GM10266 (cell line): ENCODE measurements around the gene PKD1L1.

ENCODE experiments used
- DNase-seq: peaks from one replicate; pipeline ENCODE4 v3.0.0; 2012; ENCODE audit errors: extremely low spot score
- TF ChIP-seq, protein P1 (sequence below): IDR thresholded peaks from 2 replicates; pipeline ENCODE4 v1.5.1; 2012; ENCODE audit warnings: mild to moderate bottlenecking, low read depth; ENCODE audit not compliant: control insufficient read depth, insufficient read depth; ENCODE audit errors: missing control alignments

Gene PKD1L1

GRCh38 chr7:47748041-47748440 is 200.2 kb downstream of the PKD1L1 start:
- TF ChIP-seq, protein P1, sequence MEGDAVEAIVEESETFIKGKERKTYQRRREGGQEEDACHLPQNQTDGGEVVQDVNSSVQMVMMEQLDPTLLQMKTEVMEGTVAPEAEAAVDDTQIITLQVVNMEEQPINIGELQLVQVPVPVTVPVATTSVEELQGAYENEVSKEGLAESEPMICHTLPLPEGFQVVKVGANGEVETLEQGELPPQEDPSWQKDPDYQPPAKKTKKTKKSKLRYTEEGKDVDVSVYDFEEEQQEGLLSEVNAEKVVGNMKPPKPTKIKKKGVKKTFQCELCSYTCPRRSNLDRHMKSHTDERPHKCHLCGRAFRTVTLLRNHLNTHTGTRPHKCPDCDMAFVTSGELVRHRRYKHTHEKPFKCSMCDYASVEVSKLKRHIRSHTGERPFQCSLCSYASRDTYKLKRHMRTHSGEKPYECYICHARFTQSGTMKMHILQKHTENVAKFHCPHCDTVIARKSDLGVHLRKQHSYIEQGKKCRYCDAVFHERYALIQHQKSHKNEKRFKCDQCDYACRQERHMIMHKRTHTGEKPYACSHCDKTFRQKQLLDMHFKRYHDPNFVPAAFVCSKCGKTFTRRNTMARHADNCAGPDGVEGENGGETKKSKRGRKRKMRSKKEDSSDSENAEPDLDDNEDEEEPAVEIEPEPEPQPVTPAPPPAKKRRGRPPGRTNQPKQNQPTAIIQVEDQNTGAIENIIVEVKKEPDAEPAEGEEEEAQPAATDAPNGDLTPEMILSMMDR, result no peak
- DNase-seq, result no peak

GRCh38 chr7:47747160-47747559 is 201.1 kb downstream of the PKD1L1 start:
- no peak for DNase-seq
- TF ChIP-seq, protein P1, result no peak

GRCh38 chr7:47746468-47746867 is 201.8 kb downstream of the PKD1L1 start:
- TF ChIP-seq, protein P1, result no peak
- DNase-seq, result no peak

GRCh38 chr7:47744883-47745282 is 203.4 kb downstream of the PKD1L1 start:
- no peak for DNase-seq
- TF ChIP-seq, protein P1, result no peak

DNA sequence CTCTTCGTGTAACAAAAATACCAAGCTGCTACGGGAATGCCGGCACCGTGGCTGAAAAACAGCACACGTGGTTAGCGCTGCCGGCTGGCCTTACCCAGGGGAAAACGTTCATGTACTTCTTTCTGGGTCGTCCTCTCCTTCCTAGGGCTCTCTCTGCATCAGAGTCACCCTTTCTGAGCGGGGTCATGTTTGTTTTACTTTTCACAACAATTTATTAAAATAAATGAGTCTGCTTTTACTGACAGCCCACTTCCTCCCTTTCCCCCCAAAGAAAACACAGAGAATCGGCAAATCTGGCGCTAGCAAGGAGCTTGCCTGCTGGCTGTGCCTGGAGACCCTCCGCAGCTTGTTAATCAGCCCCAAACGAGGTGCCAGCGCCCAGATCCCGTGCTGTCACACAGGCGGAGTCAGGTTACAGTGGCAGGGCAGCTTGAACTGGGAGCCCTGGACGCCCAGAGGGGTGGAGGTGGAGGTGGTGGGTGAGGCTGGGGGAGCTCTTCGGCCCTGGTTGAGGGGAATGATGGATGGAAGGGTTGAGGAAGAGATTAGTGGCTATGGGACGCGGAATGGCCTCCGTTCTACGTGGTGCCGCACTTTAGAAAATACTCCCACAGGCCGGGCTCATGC is 204.2 kb downstream of the PKD1L1 start:
- TF ChIP-seq, protein P1, result no peak
- DNase-seq, result no peak

DNA sequence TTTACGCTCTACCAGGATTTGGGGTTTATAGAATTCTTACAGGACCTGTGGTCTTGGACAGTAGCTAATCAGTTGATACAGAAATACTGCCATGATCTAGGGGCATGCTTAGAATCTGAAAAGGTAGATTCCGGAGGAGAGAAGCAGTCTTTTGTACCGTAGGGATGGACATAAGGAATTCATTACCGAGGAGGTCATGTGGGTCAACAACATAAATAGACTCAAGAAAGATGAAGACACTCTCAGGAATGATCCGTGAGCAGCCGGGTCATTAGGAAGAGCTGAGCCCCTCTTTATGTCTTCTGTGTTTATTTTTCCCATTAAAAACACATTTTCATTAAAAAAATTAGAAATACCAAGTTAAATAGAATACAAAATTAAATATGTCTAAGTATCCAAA is 206.3 kb downstream of the PKD1L1 start:
- TF ChIP-seq, protein P1, result no peak
- DNase-seq, result no peak

DNA sequence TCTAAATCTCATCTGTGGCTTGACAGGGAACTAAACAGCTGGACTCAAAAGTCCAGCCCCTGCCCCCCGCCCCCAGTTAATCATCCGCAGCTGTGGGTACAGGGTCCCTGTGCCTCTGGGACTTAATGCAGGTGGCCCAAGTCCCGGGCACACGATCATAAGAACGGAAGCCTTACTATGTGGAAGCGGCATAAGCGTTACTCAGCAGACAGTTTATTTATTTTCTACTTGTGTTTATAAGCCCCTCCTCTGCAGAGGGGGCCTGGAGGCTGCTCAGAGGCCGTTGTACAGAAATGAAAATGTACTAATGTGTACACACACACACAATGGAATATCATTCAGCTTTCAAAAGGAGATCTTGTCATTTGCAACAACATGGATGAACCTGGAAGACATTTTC is 208.4 kb downstream of the PKD1L1 start:
- TF ChIP-seq, protein P1, result no peak
- no peak for DNase-seq
